Measurements from ENCODE around the gene CXCL14.

The CXCL14 gene, protein sequence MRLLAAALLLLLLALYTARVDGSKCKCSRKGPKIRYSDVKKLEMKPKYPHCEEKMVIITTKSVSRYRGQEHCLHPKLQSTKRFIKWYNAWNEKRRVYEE

GRCh38 chr5:135578685-135579341 is at the start of gene CXCL14:
Gene CXCL14, minus strand, starts transcription at chr5:135578991. Its CDS starts 213 bp downstream, at chr5:135578778.
- no peak for DNase-seq

GRCh38 chr5:135626636-135627035 is 47.8 kb upstream of the CXCL14 start:
- DNase-seq = no peak

DNA sequence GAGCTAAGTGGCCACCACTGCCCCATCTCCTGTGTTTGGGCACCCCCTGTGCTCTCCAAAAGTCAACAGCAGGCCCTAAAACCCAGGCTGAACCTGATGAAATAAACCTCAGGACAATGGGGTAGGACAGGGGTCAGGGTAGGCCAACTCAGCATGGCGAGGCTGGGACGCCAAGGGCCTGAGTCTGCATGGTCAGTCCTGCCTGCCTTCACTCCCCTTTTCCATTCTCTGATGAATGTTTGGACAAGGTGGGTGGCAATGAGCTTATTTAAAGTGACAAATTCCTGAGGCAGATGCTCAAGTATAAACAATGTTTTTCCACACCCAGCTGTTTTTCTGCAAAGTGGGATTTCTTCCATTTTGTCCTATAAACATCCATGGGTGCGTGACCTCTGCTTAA is 47.2 kb upstream of the CXCL14 start:
- no peak for DNase-seq

DNA sequence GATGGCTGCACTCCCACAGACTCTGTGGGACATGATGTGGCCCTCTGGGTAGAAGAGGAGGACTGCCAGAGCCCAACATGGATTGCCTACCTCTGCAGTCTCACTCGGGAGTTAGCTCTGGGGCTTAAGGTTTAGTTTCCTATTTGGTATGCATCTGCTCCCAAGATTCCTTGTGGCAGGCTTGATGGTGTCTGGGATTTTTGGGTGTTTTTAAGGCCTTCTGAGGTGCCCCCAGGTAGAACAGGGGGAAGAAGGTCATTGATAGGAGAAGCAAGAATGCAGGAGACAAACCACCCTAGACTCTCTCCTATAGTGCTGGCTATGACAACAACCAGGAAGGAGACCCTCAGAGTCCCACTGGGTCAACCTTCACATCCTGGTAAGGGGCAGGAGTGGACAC is 46.7 kb upstream of the CXCL14 start:
- DNase-seq = no peak

- no peak for DNase-seq
These were observed 46.3 kb upstream of the CXCL14 start for GRCh38 chr5:135625061-135625460.

GRCh38 chr5:135623186-135623715 is 44.5 kb upstream of the CXCL14 start:
- DNase-seq = no peak

GRCh38 chr5:135615581-135616260 is 36.9 kb upstream of the CXCL14 start:
- no peak for DNase-seq

GRCh38 chr5:135615171-135615570 is 36.4 kb upstream of the CXCL14 start:
- no peak for DNase-seq

- no peak for DNase-seq
These were observed 31.2 kb upstream of the CXCL14 start for GRCh38 chr5:135609981-135610380.

- DNase-seq = no peak
These were observed 30.1 kb upstream of the CXCL14 start for GRCh38 chr5:135608761-135609443.

DNA sequence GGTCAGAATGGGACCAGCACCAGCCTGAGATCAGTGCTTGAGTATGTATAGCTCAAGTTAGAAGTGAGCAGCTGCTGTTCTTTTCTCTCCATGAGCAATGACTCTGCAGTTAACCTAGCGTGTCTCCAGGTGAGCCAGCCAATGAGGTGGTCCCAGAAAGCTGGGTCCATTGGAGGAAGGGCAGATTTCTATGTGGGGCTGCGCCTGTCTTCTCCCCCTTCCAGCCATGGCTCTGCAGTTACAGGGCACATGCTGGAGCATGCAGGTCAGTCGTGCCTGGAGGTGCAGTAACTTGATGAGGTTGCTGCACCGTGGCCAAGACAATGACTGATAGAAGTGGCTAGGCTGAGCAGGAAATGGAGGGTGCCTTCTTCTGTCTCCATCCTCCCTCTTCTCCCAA is 29.6 kb upstream of the CXCL14 start:
- DNase-seq = no peak

DNA sequence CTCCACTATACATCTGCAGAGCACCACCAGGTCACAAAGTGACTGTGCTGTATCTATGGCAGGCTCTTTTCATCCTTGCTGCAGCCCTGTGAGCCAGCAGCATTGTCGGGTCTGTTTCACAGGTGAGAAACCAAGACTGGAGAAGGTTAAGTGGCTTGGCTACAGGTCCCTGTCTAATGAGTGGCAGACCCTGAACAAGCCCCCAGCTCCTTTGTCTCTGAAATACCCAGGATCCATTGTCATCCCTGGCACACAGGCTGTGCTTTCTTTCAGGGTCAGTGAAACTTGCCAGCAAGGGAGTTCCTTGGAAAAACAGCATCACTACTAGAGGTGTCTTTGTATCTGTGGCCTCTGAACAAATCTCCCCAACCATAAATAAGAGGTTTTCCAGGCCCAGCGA is 27.6 kb upstream of the CXCL14 start:
- DNase-seq = no peak

GRCh38 chr5:135605221-135605620 is 26.4 kb upstream of the CXCL14 start:
- no peak for DNase-seq

DNA sequence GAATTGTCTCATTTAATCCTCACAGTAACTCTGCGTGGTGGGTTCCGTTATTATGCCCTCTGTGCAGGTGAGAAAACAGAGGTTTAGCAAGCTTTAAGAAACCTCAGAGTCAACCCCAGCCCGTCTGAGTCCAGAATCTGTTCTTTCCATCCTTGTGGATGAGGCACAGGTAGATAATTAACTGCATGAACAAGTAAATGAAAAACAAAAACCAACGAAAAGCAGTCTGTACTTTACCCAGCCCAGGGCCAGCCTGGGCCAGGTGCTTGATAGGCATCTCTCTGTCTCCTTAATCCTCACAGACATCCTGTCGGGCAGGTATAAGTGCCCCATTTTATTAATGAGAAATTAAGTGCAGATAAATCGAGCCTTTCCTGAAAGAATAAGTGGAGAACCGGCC is 25.3 kb upstream of the CXCL14 start:
- DNase-seq = no peak

GRCh38 chr5:135602882-135603721 is 24.3 kb upstream of the CXCL14 start:
- no peak for DNase-seq

GRCh38 chr5:135601466-135601865 is 22.7 kb upstream of the CXCL14 start:
- no peak for DNase-seq

GRCh38 chr5:135600971-135601381 is 22.2 kb upstream of the CXCL14 start:
- DNase-seq = no peak

GRCh38 chr5:135600152-135600570 is 21.4 kb upstream of the CXCL14 start:
- no peak for DNase-seq

DNA sequence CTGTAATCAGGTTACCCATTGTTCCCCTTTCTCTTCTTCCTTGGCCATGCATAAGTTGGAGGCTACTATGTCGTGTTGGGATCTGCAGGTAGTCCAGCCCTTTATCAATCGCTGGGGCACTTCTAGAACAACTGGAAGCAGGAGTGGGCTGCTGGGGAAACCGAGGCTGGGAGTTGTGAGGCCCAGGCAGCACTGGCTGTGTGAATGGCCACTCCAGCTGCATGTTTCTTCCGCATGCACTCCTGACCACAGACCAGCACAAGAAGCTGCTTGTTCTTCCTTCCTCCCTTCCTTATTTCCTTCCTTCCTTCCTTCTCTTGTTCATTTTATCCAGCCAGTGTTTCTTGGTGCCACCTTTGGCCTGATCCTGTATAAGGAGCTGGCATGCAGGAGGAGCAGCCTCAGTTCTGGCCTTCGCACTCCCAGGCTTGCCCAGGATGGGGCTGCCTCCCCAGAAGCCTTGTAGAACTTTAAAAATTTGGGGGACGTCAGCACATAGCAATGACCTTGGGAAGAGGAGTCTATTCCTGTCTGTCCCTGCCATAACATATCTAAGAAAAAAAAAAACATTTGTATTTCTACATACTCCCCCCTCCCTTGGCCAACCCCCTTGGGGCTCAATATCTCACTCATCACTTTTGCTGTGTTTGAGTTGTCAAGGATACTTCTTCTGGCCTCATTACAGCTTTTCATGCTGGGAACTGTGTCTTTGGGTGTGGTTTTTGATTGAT is 20.8 kb upstream of the CXCL14 start:
- DNase-seq = no peak

DNA sequence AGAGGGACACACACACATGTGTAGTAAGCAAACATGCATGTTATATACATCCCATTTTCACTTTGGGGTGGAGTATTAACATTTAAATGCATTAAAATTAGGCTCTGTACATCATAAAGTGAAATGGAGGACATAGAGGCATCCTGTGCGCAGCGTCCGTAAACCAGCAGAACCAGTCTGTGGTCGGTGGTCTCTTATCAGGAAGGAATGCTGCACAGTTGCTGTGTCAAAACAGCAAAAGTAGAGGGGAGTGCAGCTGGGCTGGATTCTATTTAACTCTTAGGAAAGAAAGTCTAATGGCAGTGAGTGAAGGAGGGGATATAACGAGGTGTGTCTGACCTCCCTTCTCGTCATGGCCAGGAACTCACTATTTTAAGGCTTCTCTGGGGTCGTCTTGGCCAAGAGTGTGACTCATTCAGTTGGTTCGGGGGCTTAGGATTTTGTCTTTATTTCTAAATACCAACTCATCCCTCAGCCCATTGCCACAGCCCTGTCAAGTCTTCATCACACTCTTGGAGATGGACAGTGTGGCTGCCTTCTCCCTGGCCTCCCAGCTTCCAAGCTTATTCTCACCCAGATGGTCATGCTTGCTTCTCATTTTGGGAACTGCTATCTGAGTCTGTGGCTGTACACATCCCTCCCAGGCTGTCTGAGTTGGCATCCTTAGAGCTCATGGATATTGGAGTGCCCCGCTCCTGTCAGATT is 20.1 kb upstream of the CXCL14 start:
- DNase-seq = no peak

DNA sequence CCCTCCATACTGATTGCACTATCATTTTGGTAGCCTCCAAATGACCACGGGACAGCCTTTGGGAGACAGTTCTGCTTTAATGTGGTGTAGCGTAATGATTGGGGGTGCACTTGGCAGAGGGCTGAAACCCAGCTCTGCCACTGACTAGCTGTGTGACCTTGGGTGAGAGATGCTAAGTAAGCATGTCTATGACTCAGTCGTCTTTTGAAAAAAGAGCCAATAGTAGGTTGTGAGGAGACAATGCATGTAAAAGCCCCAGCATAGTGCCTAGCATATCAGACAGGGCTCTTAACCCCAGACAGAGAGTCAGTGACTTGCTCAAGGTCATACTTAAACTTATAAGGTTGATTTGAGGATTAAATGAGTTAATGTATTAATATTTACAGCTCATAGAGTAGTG is 18.0 kb upstream of the CXCL14 start:
- no peak for DNase-seq

Data from cerebellar nuclear complex (tissue), 1 donor.